A673 (cell line): ENCODE data around the gene PALB2.

Source experiments
- CTCF ChIP-seq: fragments of 300-800, 200-600 bp; sonication (generic); conservative IDR thresholded peaks from 2 replicates; pipeline ENCODE4 v1.5.1; 2017; ENCODE audit warnings: low read depth, mild to moderate bottlenecking, antibody characterized with exemption, low read length, moderate library complexity, mixed read lengths
- EZH2 ChIP-seq: fragments of 200-600 bp; sonication (generic); IDR thresholded peaks from 2 replicates; pipeline ENCODE4 v1.6.1; 2017; ENCODE audit warnings: borderline replicate concordance, low read depth, mild to moderate bottlenecking, mixed read lengths, antibody characterized with exemption, low read length; ENCODE audit not compliant: poor library complexity, severe bottlenecking

GRCh38 chr16:23635958-23636357, 5.2 kb downstream of the PALB2 start:
- TF ChIP-seq CTCF (no peak), EZH2 (no peak)
